GM19324 (cell line): Measurements from ENCODE around the gene PTPRO.

Source experiments
- ATAC-seq: cut with Tn5 transposase; IDR thresholded peaks from one replicate; pipeline ENCODE4 v1.9.1; 2021; ENCODE audit warnings: mild to moderate bottlenecking, moderate library complexity; ENCODE audit not compliant: unreplicated experiment, low FRiP score

The PTPRO gene

GRCh38 chr12:15631007-15631715 lies 308.9 kb downstream of the PTPRO start:
- ATAC-seq = no peak

- ATAC-seq = no peak
Measured at GRCh38 chr12:15632708-15633107, 310.4 kb downstream of the PTPRO start.

DNA sequence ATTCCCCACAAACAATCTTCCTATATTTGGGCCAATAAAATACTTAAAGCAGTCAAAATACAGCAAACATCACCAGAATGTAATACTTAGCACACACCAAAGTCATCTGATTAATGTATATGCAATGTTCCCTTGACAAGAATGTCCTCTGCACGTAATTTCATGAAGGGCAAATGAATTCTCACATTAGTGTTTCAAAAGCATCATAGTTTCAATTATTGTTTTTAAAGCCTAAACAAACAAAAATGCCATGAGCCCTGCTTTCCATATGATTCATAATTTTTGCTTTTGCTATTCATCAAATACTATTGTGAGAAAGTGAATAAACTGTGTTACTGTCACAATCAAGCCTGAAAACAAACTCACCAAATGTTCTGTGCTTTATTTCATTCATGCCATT lies 310.9 kb downstream of the PTPRO start:
- no peak for ATAC-seq

DNA sequence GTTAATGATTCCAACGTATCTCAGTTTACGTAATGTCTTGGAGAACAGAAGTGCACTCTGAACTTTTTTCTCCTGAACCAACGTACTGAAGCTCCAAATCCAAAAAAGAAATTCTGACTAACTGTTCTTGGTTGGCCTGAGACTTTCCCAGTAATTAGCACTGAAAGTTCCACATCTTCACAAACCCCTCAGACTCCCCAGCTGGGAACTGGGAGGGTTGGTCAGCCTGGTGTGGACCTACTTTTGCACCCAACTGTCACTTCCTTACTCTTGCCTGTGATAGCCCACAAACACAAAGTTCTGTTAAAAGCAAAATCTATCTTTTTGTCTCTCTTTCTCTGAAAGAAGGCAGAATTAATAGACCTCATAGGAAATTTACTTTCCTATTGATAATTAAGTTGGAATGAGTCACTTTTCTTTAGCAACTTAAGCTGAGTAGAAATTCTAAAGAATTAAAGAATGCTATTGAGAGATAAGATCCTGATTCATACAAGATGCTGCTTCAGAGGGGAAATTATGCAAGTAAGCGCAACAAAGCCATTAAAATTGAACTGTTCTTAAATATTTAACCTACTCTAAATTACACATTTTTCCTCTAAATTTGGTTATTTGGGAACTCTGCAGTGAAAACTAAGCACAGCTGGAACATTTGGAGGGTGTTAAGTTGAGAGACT lies 311.8 kb downstream of the PTPRO start:
- ATAC-seq = no peak

DNA sequence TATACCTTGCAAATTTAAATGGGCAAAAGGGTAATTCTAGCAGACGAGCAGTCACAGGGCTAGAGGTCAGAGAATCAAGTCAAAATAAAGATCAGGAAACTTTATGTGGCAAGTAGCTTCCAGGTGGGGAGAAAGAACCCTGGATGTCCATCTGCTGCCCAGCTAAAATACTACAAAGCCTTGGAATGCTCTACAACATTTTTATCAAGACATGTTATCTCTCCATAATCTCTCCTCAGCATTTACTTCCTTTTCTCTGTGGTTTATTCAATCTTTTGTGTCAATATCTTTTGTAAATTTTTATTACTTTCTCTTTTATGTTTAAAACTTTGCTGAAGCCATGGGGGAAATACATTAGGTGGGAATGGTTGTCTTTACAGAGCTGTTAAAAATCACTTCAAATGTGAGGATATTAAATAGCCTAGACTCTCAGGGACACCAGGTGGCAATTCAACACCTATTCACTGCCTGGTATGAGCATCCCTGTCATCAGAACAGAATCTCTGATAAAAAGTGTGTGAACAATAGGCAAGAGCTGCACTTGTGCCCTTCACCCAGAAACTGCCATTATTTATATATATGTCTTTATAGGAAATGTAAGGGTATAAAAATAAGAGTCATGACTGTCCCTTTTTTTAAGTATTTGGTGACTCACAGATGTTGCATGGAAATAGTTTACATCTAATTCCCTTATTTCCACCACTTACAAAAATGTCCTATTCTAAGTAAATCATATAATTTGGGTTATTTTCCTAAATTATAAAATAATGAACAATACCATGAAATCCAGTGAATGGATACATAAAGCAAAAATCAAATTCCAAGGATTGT lies 314.0 kb downstream of the PTPRO start:
- ATAC-seq = no peak

DNA sequence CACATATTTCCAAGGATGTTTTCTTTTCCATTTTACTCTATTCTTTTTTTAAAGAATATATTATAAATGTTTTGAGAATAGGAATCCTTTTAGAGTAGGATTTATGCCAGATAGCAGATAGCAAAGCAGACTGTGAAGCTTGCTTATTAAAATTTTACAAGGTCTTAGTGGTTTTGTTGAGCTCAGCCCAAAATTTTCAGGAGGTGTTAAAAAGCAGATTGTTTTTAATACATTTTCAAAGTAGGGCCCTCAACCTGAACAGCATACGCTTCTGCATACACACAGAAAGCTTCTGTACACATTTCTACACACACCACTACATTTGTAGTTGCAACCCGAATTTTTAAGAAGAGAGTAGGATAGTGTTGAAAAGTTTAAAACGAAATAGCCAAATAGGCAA lies 315.9 kb downstream of the PTPRO start:
- no peak for ATAC-seq

GRCh38 chr12:15644700-15645099 lies 322.4 kb downstream of the PTPRO start:
- no peak for ATAC-seq

DNA sequence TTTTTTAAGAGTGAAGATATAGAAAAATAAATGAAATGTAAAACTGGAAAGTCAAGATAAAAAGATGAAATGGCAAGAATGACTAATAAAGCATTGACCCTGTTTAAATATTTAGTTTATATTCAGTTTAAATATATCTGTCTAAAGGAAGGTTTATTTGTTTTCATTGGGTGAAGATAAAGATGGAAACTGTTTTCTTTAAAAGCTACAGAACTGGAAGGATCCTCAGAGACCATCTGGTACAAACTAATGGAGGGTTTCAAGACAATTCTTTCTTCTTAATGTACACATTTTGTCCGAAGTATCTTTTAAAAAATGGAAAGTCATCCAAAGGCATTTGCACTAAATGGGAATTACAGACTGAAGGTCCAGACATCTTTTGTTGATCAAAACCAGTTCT lies 324.3 kb downstream of the PTPRO start:
- no peak for ATAC-seq
